Stimulated activated CD8-positive, alpha-beta memory T cell treated with anti-CD3 and anti-CD28 coated beads, Interleukin-2, amount 100 ng/mL, for 48 hours (primary cell): ENCODE results near the gene ADAMTS13.

ENCODE experiments used
- DNase-seq, 2 donors: peaks; one replicate each; pipeline ENCODE4 v3.0.0-alpha.2; 2020; ENCODE audit warnings: low read depth in 2 of 2

The ADAMTS13 gene

DNA sequence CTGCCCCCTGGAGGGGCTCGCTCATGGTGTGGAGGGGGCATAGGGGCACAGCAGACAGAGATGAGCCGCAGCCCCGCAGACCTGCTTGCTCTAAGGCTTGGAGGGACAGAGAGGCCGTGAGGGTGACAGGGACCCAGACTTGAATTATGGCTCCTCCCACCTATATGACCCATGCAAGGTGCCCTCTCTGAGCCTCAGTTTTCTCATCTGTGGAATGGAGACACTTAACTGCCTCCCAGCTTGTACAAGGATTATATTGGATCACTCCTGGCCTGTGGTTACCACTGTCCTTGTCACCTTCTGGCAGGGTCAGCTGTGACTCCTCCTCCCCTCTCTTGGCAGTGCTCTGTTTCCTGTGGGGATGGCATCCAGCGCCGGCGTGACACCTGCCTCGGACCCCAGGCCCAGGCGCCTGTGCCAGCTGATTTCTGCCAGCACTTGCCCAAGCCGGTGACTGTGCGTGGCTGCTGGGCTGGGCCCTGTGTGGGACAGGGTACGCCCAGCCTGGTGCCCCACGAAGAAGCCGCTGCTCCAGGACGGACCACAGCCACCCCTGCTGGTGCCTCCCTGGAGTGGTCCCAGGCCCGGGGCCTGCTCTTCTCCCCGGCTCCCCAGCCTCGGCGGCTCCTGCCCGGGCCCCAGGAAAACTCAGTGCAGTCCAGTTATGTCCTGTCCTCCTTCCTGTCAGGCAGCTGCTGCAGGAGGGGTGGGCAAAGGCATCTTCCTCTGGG, 32.9 kb downstream of the ADAMTS13 start:
- no peak for DNase-seq

DNA sequence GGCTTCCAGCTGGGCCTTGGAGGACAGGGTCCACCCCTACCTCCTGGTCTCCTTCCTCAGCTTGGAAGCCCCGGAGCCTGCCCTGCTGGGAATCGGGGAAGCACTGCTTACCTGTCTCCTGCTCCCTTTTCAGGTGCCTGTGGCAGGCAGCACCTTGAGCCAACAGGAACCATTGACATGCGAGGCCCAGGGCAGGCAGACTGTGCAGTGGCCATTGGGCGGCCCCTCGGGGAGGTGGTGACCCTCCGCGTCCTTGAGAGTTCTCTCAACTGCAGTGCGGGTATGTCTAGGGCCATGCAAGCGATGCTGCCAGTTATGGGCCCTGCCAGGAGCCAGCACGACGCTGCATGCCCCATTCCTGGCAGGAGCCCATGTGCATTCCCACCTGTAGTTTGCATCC, 33.8 kb downstream of the ADAMTS13 start:
- no peak for DNase-seq

DNA sequence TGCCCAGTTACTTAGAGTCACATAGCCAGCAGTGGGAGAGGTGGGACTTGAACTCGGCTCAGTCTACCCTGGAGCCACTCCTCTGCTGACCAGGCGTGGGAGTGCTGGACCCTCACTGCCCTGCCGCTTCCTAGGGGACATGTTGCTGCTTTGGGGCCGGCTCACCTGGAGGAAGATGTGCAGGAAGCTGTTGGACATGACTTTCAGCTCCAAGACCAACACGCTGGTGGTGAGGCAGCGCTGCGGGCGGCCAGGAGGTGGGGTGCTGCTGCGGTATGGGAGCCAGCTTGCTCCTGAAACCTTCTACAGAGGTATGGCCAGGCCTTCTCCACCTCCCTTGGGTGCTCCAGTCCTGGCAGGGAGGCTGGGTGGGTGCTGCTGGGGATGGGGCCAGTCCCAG, 34.2 kb downstream of the ADAMTS13 start:
- DNase-seq: no peak

DNA sequence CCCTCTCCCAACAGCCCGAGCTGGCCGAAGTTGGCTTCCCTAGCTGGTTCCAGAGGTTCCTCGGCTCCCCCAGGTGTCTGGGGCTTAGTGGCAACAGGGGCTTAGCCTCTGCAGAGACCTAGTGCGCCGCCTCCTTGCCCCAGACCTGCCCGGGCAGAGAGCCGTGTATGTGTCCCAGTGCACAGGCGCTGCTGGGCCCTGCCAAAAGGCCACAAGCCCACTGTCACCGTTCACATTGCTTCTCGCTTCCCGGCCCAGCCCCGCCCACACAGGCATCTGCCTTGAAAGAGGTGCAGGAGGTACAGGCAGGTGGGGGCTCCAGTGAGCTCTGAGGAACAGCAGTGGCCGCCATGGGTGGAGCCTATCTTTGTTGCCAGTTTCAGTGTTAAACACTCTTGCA, 35.1 kb downstream of the ADAMTS13 start:
- DNase-seq: no peak

DNA sequence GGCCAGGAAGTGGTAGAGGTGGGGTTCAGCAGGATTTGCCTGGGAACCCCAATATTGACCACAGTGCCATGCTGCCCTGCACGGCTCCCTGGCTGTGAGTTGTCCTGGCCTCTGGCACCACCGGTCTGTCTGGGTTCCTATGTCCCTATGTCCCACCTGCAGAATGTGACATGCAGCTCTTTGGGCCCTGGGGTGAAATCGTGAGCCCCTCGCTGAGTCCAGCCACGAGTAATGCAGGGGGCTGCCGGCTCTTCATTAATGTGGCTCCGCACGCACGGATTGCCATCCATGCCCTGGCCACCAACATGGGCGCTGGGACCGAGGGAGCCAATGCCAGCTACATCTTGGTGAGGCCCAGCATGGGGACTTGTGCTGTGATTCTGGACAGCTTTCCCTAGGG, 35.6 kb downstream of the ADAMTS13 start:
- DNase-seq: no peak

DNA sequence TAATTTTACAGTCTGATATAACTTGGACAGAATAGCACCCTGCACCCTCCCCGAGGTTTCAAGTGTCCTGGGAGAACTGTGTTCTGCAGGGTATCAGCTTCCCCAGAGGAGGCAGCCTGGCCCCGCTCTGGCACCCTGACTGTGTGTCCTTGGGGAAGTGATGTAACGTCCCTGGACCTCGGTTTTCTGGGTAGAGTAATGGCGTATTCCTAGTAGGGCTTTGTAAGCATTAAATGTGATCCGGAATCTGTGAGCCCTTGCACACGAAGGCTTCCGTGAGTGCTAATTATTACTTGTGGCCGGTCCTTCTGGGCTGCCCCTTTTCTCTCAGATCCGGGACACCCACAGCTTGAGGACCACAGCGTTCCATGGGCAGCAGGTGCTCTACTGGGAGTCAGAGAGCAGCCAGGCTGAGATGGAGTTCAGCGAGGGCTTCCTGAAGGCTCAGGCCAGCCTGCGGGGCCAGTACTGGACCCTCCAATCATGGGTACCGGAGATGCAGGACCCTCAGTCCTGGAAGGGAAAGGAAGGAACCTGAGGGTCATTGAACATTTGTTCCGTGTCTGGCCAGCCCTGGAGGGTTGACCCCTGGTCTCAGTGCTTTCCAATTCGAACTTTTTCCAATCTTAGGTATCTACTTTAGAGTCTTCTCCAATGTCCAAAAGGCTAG, 36.6 kb downstream of the ADAMTS13 start:
- no peak for DNase-seq

DNA sequence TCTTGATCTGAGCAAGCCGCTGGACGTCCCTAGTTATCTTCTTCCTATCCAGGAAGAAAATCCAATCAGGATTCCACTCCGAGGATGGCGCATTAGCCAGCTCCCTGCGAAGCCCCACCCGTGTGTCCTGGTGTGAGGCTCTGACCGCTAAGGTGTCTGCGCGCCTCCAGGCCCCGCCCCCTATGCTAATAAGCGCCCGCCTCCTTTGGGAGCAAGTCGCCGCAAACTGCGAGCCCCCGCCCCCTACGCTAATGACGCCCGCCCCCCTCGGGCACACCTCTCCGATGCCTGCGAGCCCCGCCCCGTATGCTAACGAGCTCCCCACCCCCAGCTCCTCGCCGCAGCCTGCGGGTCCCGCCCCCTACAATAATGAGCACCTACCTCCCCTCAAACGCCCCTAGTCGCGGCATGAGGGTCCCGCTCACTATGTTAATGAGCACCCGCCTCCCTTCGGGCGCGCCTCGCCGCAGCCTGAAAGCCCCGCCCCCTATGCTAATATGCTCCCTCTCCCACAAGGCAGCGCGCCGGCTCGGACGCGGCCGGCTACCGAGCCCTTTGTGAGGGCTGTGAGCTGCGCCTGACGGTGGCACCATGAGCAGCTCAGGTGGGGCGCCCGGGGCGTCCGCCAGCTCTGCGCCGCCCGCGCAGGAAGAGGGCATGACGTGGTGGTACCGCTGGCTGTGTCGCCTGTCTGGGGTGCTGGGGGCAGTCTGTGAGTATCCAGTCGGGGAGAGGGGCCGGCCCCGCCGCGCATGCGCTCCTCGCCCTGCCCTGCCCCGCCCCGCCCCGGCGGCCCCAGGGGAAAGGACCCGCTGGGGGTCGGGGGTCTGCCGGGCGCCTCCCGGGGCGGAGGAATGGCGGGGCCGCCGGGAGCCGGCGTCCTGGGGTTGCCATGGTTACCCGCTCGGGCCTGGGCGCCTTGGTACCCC, 37.6 kb downstream of the ADAMTS13 start, which contains the start of gene CACFD1:
CACFD1 (plus strand) TSS at position 503 of the 929 bp plus-strand sequence; CDS start at position 592, 89 bp downstream.
- peak; percentile 83 to 92 for DNase-seq

DNA sequence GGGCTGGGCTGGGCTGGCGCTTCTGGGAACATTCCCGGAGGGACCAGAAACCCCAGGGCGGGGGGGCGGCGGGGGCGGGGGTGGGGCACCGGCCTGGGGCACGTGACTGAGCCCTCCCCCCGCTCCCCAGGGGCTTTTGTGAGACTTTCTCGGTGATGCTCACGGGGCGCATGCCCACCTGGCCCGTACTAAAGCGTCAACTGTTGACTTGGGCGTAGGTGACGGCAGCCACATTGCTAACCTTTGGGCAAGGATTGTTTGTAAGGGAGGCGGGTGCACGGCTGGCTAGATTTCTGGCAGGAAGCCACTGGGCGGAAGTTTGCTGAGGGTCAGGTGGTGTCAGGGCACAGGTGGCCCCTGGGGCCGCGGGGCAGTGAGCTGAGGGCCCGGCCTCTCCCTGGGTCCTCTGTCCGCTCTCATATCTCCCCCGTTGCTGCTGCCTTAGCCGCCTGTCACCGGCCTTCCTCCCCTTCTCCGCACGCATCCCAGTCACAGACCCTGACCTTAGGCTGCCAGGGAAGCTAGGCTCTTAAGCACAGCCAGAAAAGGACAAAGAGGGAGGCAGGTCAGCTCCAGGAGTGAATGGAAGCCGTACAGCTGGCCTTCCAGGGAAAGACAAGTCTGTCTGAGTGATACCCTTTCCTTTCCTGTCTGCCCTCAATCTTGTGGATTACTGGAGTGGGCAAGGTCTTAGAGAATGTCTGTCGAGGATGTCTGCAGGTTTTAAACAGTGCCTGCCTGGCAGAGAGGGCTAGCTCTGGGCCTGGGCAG, 38.4 kb downstream of the ADAMTS13 start:
- DNase-seq: no peak

DNA sequence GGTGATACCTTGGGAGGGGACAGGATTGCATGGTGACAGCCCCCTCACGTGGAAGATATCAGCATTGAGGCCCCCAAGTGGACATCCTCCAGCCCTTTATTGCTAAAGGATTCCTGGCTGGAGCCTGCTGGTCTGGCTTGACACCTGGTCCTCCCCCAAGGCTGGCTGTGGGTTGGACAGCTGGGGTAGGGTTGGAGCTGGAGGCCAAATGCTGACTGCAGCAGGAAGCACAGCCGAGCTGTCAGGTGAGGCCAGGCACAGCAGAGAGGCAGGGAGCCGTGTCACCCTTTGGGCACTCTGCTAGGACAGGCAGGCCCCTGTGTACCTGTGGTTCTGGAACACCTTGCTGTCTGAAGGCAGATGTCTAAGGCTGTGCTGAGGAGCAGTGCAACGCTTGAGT, 39.8 kb downstream of the ADAMTS13 start:
- no peak for DNase-seq

DNA sequence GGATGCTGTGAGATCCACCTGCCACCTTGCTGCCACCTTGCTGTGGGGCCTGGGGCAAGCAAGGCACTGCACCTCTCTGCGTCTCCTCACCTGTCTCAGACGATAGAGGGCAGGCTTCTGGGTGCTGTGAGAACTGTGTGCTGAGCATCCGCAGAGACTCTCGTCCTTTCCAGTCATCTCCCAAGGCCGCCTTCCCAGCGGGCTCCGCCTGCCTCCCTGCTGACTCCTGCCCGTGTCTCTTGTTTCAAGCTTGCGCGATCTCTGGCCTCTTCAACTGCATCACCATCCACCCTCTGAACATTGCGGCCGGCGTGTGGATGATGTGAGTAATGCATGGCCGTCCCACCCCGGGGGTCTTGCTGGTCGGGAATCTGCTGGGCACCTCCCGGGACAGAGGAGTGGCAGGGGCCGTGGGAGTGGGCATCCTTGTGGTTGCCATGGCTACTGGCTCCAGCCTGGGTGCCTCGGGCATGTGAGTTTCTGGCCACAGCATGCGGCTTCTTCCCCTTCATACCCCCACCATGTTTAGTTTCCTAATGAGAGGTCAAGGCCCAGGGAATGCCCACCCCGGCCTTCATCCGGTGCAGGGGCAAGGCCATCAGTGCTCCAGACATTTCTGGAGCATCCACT, 41.2 kb downstream of the ADAMTS13 start:
- DNase-seq: no peak

DNA sequence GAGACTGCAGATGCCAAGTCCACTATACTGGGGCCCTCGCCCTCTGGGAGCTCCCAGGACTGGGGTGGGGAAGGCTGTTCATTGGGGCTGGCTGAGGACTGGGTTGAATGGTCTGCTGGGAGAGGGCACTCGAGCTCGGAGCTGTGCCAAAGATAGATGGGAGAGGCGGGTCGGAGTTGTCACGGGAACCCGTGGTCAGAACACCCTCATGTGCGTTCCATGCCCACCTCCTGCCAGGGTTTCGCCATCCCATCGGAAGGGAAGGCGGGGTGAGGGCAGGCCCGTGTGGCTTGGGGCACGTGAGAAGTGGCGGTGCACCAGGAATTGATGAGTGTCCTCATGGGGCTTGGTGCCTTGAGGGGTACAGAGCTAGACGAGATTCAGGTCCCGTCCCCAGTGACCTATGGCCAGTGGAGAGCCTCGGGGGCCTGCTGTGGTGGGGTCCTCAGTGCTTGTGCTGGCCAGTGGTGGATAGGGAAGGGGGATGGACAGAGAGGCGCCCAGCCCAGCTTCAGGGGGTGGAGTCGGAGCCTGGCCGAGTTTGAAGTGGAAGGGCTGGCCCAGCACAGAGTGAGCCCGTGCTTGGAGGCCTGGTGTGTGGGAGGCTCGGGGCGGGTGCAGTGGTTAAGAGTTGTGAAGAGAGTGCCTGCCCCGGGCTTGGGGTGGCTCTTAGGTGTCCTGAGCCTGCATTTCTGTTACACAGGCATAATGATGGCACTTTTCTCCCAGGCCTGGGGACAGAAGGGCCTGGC, 41.9 kb downstream of the ADAMTS13 start:
- no peak for DNase-seq

DNA sequence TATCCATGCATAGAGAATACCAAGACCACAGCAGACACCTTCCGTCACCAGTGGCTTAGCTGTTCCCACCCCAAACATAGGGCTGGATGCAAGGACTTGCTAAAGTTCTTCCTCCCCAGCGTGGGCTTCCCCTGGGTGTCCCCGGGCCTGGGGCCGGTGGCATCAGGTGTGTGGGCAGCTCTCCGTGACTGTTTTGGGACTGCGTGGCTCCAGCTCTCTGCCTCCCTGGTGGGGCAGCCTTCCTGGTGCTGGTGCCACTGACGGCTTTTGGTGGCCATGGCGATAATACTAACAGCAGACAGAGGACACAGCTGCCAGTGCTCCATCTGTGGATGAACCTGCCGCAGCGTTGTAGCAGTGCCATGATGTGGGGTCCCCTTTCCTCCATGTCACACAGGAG, 42.5 kb downstream of the ADAMTS13 start:
- no peak for DNase-seq

DNA sequence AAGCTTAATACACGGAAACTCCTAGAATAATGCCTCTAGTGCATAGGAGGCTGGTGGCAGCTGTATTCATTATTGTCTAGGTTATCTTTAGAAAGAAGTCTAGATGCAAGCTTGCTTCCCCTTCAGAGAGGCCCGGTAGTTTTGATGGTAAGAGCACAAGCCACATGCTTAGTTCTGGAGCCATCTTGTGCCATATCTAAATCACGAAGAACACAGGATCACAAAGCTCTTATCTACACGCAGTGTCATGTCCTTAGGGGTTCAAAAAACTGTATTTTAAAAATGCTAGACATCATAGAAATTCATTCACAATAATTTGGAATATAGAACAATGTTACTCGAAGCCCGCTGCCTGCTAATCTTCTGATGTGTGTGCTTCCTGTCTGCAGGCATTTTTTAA, 43.8 kb downstream of the ADAMTS13 start:
- no peak for DNase-seq

DNA sequence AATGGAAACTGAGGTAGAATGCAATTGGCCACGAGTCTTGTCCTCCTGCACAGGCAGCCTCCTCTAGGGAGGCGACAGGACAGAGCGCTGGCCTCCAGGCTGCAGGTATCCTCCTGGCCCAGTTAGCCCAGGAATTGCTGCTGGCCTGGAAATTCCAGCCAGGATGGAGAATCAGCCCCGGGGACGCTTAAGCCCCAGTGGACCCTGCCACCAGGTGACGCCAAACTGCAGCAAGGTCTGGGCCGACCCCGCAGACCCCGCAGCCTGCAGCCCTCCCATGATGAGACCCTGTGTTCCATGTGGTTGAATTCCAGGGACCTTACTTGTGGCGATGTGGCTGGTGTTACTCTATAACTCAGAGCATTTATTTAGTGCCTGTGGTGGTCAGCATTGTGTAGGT, 44.9 kb downstream of the ADAMTS13 start:
- no peak for DNase-seq

DNA sequence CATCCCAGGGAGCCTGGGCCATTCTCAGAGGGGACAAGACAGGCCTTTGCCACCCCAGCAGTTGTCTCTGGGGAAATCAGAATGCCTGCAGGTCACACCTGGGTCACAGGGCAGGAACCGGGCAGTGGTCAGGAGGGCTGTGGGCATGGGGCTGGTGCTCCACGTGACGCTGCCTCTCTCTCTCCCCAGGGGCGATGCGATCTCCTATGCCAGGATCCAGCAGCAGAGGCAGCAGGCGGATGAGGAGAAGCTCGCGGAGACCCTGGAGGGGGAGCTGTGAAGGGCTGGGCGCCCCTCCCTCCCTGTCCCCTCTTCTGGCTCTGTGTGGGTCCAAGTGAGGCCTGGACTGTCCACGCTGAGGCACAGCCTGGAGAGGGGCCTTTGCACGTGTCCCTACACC, 46.2 kb downstream of the ADAMTS13 start:
- no peak for DNase-seq

DNA sequence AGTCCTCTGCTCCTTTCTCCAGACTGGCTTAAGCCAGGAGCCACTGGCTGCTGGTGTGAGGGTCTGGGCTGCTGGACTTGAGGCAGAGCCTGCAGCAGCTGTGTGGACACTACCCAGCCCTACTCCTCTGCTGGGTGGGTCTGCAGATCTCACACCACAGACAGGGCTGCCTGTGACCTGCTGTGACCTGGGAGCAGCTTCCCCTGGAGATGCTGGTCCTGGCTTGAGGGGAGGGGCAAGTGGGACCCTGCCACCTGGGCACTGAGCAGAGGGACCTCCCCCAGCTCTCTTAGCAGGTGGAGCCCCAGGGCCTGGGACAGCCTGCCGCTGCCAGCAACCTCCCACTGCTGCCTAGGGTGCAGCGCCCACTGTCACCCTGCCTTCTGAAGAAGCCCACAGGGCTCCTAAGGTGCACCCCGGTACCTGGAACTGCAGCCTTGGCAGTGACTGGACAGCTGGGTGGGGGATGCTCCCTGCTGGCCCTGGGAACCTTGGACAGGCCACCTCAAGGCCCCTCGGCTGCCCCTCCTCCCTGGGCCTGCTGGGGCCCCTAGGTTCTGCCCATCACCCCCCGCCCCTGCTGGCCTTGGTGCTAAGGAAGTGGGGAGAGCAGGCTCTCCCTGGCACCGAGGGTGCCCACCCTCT, 46.7 kb downstream of the ADAMTS13 start:
- DNase-seq: no peak

DNA sequence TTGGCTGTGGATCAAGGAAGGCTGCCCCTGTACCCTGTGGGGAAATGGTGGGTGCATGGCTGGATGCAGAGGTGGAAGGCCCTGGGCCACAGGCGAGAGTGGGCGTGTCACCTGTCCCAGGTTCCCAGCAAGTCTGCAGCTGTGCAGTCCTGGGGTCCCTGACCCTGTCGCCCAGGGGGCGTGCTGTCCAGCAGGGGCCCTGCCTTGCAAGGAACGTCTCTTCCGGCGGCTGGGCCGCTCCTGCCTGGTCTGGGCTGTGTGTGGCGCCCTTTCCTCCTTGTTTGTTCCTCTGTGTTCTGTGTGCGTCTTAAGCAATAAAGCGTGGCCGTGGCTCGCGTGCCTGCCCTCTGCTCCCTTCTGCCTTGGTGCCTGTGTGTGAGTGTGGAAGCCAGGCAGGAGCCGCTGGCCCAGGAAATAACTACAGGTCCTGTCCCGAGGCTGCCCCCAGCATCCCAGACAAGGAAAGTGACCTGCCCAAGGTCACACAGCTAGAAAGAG, 48.3 kb downstream of the ADAMTS13 start:
- no peak for DNase-seq

DNA sequence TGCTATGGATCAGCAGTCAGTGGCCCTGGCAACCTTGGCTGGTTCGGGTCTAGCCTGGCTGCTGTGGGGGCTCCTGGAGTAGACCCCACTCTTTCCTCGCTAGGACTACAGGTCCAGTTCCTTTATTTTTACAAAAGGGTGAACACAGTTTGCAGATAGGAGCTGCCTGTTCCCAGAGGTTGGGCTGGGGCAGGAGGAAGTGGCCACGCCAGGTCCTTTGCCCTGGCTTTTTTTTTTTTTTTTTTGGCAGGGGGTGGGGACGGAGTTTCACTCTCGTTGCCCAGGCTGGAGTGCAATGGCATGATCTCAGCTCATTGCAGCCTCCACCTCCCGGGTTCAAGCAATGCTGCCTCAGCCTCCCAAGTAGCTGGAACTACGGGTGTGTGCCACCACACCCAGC, 48.8 kb downstream of the ADAMTS13 start:
- DNase-seq: no peak

DNA sequence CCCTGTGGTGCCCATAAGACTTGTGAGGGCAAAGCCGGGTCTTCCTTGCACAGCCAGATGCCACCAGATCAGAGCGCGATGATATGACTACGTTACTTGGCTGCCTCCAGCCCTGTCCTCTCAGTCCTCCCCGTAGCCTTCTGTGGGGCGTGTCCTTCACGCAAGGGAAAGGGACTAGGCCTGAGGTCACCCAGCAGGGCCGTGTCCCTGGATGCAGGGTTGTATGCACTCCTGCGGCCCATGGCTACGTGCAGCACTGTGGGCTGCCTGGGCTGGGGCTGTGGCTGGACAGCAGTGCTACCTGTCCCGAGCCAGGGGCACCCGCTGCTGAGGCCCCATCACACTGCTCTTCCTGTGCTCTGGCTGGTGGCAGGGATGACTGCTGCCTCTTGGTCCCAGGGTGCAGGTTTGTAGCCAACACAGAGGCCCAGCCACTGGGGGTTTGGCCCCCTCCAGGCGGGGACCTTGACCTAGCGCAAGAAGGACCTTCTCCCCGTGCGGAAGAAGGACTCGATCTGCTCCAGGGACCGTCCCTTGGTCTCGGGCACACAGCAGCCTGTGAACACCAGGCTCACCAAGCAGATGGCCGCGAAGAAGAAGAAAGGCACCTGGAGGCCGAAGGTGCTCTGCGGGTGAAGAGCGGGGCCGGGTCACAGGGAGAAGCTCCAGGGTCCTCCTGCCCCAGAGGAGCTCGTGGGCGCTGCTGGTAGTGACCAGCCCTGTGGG, 49.5 kb downstream of the ADAMTS13 start:
- no peak for DNase-seq
